Subcutaneous adipose tissue (tissue), 4 donors: Measurements from ENCODE around the gene SAMD4A. TPM values are rescaled to one million over a fixed set of nuclear protein-coding genes. Genes with fewer than 3 reads are reported as not detected.

Experiments used
- total RNA-seq, 4 donors: library from RNA; depleted of rRNA; stranded (reverse); fragments of >200 nt; gene quantifications; one replicate each; pipeline ENCODE4 v1.1.0, GENCODE V29; 2016
- TF ChIP-seq, protein P1 (sequence below): fragments of 450-650 bp; IDR thresholded peaks from one replicate; pipeline ENCODE4 v1.5.1; 2016; ENCODE audit warnings: low read depth, mild to moderate bottlenecking, control low read depth, antibody characterized with exemption, moderate library complexity

The SAMD4A gene
- total RNA-seq, 4 donors from 2014 or later, result 30.0 to 65.9 (median 39.7) TPM

DNA sequence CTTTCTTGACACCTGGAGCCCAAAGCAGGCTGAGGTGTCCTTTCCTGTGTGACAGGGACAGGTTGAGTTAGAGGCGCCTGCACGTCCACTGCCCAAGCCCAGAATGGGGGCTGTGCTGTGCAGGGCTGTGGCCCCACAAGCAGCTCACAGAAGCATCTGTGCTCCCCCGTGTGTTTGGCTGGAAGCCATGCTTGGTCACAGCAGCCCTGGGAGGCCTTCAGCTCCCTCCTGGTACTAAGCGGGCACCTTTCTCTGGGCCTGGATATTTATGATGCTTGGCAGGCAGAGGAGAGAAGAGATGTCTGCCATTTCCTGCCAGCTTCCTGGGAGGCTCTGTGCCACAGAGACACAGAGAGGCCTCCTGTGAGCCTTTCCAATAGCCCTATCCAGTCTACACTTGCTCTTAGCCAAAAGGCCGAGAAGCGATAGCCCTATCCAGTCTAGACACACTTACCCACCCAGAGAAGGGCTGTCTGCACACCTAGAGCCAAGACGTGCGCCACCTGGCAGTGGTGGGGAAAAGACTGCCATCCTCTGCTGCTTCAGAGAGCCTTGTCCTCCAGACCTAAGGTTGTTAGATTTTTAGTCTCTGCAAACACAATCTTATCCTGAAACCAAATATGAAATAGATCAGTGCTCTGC lies 218.3 kb downstream of the SAMD4A start:
- TF ChIP-seq, protein P1, sequence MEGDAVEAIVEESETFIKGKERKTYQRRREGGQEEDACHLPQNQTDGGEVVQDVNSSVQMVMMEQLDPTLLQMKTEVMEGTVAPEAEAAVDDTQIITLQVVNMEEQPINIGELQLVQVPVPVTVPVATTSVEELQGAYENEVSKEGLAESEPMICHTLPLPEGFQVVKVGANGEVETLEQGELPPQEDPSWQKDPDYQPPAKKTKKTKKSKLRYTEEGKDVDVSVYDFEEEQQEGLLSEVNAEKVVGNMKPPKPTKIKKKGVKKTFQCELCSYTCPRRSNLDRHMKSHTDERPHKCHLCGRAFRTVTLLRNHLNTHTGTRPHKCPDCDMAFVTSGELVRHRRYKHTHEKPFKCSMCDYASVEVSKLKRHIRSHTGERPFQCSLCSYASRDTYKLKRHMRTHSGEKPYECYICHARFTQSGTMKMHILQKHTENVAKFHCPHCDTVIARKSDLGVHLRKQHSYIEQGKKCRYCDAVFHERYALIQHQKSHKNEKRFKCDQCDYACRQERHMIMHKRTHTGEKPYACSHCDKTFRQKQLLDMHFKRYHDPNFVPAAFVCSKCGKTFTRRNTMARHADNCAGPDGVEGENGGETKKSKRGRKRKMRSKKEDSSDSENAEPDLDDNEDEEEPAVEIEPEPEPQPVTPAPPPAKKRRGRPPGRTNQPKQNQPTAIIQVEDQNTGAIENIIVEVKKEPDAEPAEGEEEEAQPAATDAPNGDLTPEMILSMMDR, result no peak

DNA sequence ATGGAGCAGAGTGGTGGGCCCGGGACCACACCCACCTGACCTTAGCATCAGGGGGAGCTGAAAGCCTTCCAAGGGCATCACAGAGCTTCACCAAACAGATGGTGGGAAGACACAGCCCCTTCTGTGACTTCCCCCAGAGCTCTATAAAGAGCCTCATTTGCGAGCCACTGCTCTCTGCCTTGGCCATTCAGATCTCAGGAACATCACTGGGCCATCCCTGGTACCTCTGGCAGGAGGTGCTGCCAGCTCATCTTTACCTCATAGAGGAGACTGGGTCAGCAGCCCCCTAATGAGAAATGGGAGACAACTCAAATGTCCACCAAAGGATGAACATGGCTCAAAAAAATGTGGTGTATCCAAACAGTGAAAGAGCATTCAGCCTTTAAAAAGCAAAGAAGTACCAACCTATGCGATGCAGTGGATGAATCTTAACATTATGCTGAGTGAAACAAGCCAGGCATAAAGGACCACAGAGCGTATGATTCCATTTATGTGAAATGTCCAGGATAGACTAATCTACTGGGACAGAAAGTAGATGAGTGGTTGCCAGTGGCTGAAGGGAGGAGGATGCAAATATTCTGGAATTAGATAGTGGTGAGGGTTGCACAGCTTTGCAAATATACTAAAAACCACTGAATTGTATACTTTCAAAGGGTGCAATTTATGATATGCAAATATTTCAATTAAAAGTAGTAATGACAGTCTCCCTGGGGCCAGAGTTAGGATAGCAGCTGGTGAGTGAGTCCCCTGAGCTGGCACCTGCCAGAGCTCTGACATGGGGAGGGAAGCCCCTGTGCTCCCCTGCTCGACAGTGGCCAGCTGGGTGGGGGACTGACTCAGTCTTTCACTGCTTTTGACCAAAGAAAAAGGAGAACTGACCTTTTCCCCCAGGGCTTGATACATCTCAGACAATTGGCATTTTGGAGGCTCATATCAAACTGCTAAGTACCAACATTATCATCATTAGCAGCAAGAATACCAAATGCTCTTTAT lies 219.1 kb downstream of the SAMD4A start:
- TF ChIP-seq, protein P1, result no peak

DNA sequence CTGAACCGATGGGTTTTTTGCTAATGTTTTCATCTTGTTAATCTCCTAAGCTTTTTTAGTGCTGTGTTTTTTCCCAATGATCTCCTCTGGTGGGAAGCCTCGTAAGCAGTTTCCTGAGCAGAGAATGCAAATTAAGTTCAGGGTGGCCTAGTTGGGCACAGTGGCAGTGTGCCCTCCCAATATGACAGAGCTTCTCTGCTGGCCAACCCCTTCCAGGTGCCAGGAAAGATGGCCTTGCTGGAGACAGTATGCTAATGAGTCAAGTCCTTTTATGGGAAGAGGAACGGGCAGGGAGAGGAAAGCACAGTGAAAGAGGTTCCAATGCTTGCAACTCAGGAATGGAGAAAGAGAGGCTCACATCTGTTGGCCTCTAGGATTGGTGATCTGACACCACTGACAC lies 219.9 kb downstream of the SAMD4A start:
- TF ChIP-seq, protein P1, result no peak

DNA sequence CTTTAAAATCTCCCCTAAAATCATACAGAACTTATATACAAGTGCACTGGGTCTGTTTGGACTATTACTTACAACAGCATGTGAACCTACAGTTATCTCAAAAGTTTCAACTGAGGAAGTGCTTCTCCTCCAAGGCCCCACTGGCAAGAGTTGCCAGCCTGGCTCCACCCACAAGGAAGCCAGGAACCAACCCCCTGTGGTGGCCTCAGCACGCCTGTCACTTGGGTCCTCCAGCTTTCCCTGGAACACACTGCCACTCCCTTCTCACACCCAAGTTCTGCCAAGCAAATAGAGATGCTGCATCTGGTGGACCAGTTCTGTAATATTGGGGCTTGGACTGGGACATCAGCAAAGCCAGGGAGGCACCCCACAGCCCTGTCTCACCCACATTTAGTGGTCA lies 220.3 kb downstream of the SAMD4A start:
- TF ChIP-seq, protein P1, result no peak

DNA sequence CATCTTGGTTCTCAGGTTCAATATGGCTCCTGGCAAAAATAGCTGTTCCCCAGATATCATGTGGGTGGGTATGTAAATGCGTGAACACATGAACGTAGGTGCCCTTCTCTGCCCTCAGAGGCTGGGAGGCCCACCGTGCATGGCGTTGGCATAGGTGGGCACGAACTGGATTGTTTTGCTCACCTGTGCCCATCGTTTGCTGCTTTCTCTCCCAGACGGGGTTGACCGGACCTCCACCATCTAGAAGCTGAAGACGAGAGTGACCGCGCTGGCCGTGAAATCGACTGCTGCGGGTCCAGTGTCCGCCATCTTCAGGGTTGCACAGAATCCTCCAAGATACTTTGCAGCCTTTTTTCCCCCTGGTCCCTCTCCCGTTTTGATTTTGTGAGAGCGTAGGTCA lies 221.8 kb downstream of the SAMD4A start:
- TF ChIP-seq, protein P1, result no peak

DNA sequence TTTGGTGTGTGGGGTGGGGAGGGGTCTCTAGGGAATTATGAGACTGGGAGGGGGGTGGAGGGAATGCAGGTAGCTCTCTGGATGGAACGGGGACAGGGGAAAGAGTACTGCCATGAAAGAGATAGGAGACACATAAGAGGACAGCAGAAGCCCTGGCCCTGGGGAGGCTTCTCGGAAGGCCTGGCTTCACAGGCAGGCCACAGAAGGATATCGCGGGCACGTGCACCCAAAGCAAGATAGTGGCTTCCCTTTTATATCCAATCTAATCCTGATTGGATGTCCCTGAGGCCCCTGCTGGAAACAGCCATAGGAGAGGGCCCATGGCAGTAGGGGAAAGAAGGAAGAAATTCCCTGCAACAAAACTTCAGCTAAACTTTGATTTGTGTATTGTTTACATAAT lies 222.2 kb downstream of the SAMD4A start:
- TF ChIP-seq, protein P1, result no peak

DNA sequence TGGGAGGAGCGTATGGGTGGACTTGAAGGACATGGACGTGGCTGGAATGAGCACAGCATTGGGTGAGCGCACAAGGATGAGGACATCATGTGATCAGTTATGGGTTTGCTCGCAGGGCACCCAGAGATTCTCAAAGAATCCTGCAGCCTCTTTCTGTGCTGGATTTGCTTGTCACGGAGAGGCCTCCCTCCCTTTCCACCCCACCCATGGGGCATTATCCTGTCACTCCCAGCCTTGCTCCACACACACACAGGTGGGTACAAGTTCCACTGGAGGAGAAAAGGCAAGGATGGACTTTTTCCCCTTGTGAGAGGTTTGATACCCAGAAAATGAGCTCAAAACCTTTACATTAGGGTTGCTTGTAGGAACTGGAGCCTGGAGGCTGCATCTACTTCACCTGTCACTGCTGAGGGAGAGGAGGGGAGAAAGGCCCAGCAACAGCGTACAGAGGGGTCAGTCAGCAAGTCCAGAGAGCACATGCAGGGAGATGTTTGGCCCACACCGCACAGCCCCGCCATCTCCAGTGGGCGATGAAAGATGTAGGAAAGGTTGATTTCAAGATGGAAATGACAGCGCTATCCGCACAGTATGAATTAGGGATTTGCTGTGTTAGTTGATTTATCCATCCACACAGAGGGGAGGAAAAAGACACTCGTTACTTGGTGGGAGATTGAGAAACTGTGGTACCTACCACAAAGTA lies 223.0 kb downstream of the SAMD4A start:
- TF ChIP-seq, protein P1, result no peak
